COLO829 (cell line): Measurements from ENCODE around the gene TAF3.
"Not testable (repeated sequence)": the region's sequence is repeated elsewhere in the genome, so short reads cannot be mapped to it uniquely, and the experiment has no call there.

Experiments
- DNase-seq: peaks from one replicate; pipeline ENCODE4 v3.0.0; 2012; ENCODE audit warnings: low spot score

The TAF3 gene

GRCh38 chr10:7818295-7819120, at the start of gene TAF3:
Gene TAF3 (plus strand): TSS chr10:7818505. CDS start chr10:7818710, 205 bp downstream.
- peak; percentile 81 for DNase-seq

GRCh38 chr10:7773845-7774801, 44.2 kb upstream of the TAF3 start:
- no peak for DNase-seq

GRCh38 chr10:7776777-7777176, 41.5 kb upstream of the TAF3 start:
- DNase-seq: no peak

- DNase-seq: not testable (repeated sequence)
Observed at GRCh38 chr10:7782194-7782593, 36.1 kb upstream of the TAF3 start.

- DNase-seq: no peak
Observed at GRCh38 chr10:7786430-7786829, 31.9 kb upstream of the TAF3 start.

GRCh38 chr10:7787150-7787856, 31.0 kb upstream of the TAF3 start:
- DNase-seq: no peak

GRCh38 chr10:7787857-7788638, 30.3 kb upstream of the TAF3 start, which contains the start of the genes ATP5F1C and KIN:
Gene ATP5F1C (plus strand): TSS chr10:7788177. CDS start chr10:7788208, 31 bp downstream.
Gene KIN (minus strand): TSS chr10:7787993. CDS start chr10:7787933, 60 bp downstream.
- DNase-seq: peak; percentile 98

- DNase-seq: no peak
Observed at GRCh38 chr10:7788639-7789286, 29.5 kb upstream of the TAF3 start.

- no peak for DNase-seq
Observed at GRCh38 chr10:7789390-7789789, 28.9 kb upstream of the TAF3 start.

GRCh38 chr10:7792541-7792940, 25.8 kb upstream of the TAF3 start:
- peak; percentile 27 for DNase-seq

- no peak for DNase-seq
Observed at GRCh38 chr10:7794251-7795026, 23.9 kb upstream of the TAF3 start.

- no peak for DNase-seq
Observed at GRCh38 chr10:7795605-7796004, 22.7 kb upstream of the TAF3 start.

GRCh38 chr10:7797582-7797981, 20.7 kb upstream of the TAF3 start:
- peak; percentile 69 for DNase-seq

- DNase-seq: no peak
Observed at GRCh38 chr10:7802606-7803005, 15.7 kb upstream of the TAF3 start.

GRCh38 chr10:7804216-7804615, 14.1 kb upstream of the TAF3 start:
- DNase-seq: no peak

- no peak for DNase-seq
Observed at GRCh38 chr10:7804741-7805140, 13.6 kb upstream of the TAF3 start.

GRCh38 chr10:7808686-7809267, 9.5 kb upstream of the TAF3 start:
- no peak for DNase-seq

- no peak for DNase-seq
Observed at GRCh38 chr10:7810443-7810842, 7.9 kb upstream of the TAF3 start.

- DNase-seq: no peak
Observed at GRCh38 chr10:7811000-7811399, 7.3 kb upstream of the TAF3 start.
